Lower lobe of right lung (tissue), 2 donors: Measurements from ENCODE around the gene PRRT1B. TPM values are rescaled to one million over a fixed set of nuclear protein-coding genes. Genes with fewer than 3 reads are reported as not detected.
A peak's percentile ranks its signal among the peaks of the same experiment; 100 is the strongest.

Experiments
- ATAC-seq, 2 donors: fragments of 200-7000 bp; cut with Tn5 transposase; one replicate each; pipeline ENCODE4 v1.9.1; 2020 to 2022; ENCODE audit warnings: mild to moderate bottlenecking in 2 of 2, moderate library complexity in 2 of 2
- DNase-seq: peaks from one replicate; pipeline ENCODE4 v3.0.0-alpha.2; 2020
- H3K27ac ChIP-seq: fragments of 200-600 bp; one replicate; pipeline ENCODE4 v1.8.0; 2022
- H3K27me3 ChIP-seq: fragments of 200-600 bp; one replicate; pipeline ENCODE4 v1.8.0; 2022; ENCODE audit warnings: low read depth
- H3K36me3 ChIP-seq: fragments of 200-600 bp; one replicate; pipeline ENCODE4 v1.8.0; 2022; ENCODE audit warnings: mild to moderate bottlenecking
- H3K4me1 ChIP-seq: fragments of 200-600 bp; one replicate; pipeline ENCODE4 v1.8.0; 2022
- H3K4me3 ChIP-seq: fragments of 200-600 bp; one replicate; pipeline ENCODE4 v1.8.0; 2022; ENCODE audit warnings: mild to moderate bottlenecking
- H3K9me3 ChIP-seq: fragments of 200-600 bp; one replicate; pipeline ENCODE4 v1.8.0; 2022
- CTCF ChIP-seq: fragments of 200-600 bp; IDR thresholded peaks from one replicate; pipeline ENCODE4 v1.8.0; 2022; ENCODE audit warnings: antibody characterized with exemption, mild to moderate bottlenecking
- intact Hi-C: fragments of 100-400 bp; cut with DNase I; formaldehyde crosslinking; loops from one replicate; pipeline ENCODE4 v1.11.0; 2022
- total RNA-seq: library from RNA; stranded (reverse); fragmentation: NEBNext Ultra II Directional; extraction: Animal tissue kit (Norgen Biotek cat#: 25700); gene quantifications from one replicate; pipeline ENCODE4 v1.2.1, GENCODE V29; 2021
- donor health status: DM: no; HTN: yes; CAD: no; lungs with severe emphysema.

Gene PRRT1B
- total RNA-seq, 1 donor from 2014 or later = 6.3 TPM

DNA sequence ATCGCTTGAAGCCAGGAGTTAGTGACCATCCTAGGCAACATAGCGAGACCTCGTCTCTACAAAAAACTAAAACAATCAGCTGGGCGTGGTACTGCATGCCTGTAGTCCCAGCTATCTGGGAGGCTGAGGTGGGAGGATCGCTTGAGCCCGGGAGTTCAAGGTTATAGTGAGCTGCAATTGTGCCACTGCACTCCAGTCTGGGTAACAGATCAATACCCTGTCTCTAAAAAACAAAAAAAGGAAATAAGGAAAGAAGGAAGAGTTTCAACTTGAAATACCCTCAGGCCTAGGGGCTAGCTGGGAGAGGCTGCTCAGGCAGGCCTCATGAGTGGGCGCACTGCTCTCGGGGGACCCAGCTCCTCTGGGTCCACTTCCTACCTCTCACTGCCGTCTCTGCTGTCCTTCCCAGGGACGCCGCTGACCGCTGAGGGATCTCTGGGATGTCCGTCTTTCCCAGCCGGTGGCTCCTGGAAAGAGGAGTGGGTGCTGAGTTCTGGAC is 56.4 kb downstream of the PRRT1B start:
- Histone ChIP-seq H3K4me3 (no peak overlapping the region), H3K36me3 (peaks cover 98% of the 10 kb centered on the region), H3K4me1 (peaks cover 9% of the 10 kb centered on the region), H3K27ac (no peak overlapping the region), H3K9me3 (no peaks in the 10 kb centered on the region), H3K27me3 (no peaks in the 10 kb centered on the region)
- no peak for DNase-seq
- no peak for TF ChIP-seq CTCF
- intact Hi-C loops = no loop called here
- no peak for ATAC-seq

DNA sequence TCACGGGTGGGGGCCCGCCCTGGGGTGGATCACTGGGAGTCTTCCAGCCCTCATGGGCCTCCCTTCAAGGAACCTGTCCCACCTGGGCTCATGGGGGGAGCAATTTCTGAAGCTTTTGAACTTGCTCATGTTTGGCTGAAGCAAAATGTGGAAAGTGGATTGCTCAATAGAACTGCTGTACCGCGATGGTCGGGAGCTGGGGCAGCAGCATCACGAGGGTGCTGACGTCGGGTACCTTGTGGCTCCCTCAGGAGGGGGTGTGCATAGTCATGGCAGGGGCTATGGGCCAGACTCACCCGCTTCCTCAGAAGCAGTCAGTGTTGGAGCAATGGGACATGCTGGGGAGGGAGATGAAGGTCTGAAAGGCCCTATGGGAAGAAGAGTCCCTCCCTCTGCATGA is 57.9 kb downstream of the PRRT1B start:
- no peak overlapping the region for H3K4me3 ChIP-seq
- intact Hi-C loops = no loop called here
- peaks cover 7% of the 10 kb centered on the region for H3K4me1 ChIP-seq
- DNase-seq (no peak), ATAC-seq (no peak)
- no peaks in the 10 kb centered on the region for H3K9me3 ChIP-seq
- no peak for TF ChIP-seq CTCF
- H3K36me3 ChIP-seq = peaks cover 97% of the 10 kb centered on the region
- no peaks in the 10 kb centered on the region for H3K27me3 ChIP-seq
- H3K27ac ChIP-seq = no peak overlapping the region

DNA sequence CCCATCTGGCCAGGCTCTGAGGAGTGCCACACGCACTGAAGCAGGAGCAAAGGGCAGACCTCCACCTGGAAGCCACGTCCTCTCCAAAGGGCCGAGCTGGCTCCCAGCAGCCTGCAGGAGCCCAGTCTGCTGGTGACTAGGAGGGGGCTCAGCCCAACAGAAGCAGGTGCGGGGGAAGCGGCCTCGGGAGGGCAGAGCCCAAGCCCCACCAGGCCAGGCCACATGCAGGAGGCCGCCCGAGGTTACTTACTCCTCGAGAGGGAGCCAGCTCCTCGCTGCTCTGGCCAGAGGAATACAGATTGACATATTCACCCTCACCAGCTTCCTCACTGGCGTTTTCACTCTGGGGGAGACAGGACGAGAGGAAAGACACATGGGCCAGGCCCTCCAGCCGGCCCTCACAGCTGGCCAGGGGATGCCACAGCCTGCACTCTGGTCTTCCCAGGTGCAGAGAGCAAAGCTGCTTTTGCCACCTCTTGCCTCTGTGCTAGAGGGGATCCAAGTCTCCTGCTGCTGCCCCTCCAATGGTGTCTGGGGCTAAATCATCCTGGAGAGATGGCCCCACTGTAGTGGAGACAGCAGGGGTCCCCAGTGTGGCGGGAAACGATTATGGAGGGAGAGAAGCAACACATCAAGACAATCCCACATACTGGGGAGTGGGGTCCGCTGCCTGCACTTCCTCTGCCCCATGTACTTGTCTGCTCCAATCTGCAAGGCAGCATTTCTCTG is 58.6 kb downstream of the PRRT1B start:
- intact Hi-C loops = no loop called here
- no peak for TF ChIP-seq CTCF
- no peak for DNase-seq
- Histone ChIP-seq H3K4me3 (no peak overlapping the region), H3K36me3 (peaks cover 97% of the 10 kb centered on the region), H3K27ac (no peak overlapping the region), H3K27me3 (no peaks in the 10 kb centered on the region), H3K9me3 (no peaks in the 10 kb centered on the region), H3K4me1 (peaks cover 11% of the 10 kb centered on the region)
- ATAC-seq = no peak

DNA sequence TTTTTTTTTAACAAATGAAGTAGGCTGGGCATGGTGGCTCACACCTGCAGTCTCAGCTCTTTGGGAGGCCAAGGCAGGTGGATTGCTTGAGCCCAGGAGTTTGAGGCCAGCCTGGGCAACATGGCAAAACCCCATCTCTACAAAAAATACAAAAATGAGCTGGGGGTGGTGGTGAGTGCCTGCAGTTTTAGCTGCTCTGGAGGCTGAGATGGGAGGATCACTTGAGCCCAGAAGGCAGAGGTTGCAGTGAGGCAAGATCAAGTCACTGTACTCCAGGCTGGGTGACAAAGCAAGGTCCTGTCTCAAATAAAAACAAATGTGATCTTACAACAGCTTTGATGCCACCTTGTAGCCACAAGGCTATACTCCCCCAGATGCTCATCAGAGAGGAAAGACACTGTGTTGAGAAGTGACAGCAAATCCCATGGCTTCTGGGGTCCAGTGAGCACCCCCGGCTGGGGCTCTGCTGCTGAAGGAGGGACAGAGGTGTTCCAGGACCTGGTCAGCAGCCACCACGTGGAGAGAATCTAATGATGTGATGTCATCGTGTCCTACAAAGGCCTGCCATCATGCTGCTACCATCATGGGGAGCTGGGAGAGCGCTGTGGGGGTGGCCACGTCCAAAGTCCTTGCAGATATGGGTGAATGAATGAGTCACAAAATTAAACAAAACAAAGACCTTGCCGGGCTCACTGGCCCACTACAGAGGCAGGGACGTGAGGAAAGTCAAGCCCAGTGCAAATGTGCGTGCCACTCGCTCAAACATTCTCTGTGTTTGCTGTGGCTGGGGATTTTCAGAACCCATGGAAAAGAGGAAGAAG is 60.7 kb downstream of the PRRT1B start:
- H3K27ac ChIP-seq = no peak overlapping the region
- H3K36me3 ChIP-seq = peaks cover 90% of the 10 kb centered on the region
- no peaks in the 10 kb centered on the region for H3K9me3 ChIP-seq
- no peaks in the 10 kb centered on the region for H3K27me3 ChIP-seq
- H3K4me1 ChIP-seq = peaks cover 30% of the 10 kb centered on the region
- ATAC-seq (no peak), DNase-seq (no peak)
- intact Hi-C loops = no loop called here
- H3K4me3 ChIP-seq = no peak overlapping the region
- no peak for TF ChIP-seq CTCF

DNA sequence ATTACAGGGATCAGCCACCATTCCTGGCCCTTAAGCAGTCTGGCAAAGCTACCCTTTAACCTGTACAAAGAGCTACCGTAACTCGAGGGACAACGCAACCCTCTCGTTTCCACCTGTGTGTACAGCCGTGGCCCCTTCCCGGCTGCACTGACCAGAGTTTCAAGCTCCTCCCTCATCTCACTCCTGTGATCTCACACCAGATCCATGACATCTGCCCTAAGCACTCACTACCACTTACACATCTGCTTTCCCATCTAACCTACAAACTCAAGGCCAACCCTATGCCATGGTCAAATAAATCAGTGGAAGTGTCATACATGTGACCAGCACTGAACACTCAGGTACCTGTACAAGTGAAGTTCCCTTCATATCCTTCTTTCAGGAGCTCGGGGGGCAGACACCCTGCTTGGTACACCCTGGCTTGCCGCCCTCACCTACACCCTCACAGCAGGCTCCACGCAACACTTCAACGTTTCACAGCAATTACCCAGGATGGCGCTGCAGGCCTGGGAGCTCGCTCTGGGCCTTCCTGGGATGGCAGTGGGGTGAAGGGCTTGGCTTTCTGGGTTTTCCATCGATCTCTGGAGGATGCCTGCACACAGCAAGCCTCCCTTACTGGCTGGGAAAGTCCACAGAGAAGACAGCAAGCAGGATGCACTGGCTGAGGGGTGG is 61.7 kb downstream of the PRRT1B start:
- H3K27ac ChIP-seq = peak overlapping the region; percentile 68
- H3K9me3 ChIP-seq = no peaks in the 10 kb centered on the region
- ATAC-seq = no peak
- peaks cover 90% of the 10 kb centered on the region for H3K36me3 ChIP-seq
- DNase-seq = no peak
- H3K4me1 ChIP-seq = peaks cover 30% of the 10 kb centered on the region
- no peak overlapping the region for H3K4me3 ChIP-seq
- H3K27me3 ChIP-seq = no peaks in the 10 kb centered on the region
- TF ChIP-seq CTCF = no peak
- intact Hi-C loops = no loop called here
